IMR-90 (cell line): Measurements from ENCODE around the gene SPEG.

Experiments
- CEBPB ChIP-seq: IDR thresholded peaks from 2 replicates; pipeline ENCODE4 v1.6.1; 2012; ENCODE audit warnings: low read depth, low read length, improper control_type of control experiment
- CHD1 ChIP-seq: IDR thresholded peaks from 2 replicates; pipeline ENCODE4 v1.6.1; 2012; ENCODE audit warnings: low read depth, low read length, improper control_type of control experiment
- CTCF ChIP-seq: conservative IDR thresholded peaks from 2 replicates; pipeline ENCODE4 v1.5.1; 2012; ENCODE audit warnings: mild to moderate bottlenecking, low read depth, low read length, improper control_type of control experiment
- MXI1 ChIP-seq: IDR thresholded peaks from 2 replicates; pipeline ENCODE4 v1.6.1; 2012; ENCODE audit warnings: low read depth, mild to moderate bottlenecking, low read length, moderate library complexity, borderline replicate concordance
- POLR2A ChIP-seq: IDR thresholded peaks from 2 replicates; pipeline ENCODE4 v1.6.1; 2012; ENCODE audit warnings: mild to moderate bottlenecking, low read depth, low read length
- RAD21 ChIP-seq: IDR thresholded peaks from 2 replicates; pipeline ENCODE4 v1.6.1; 2012; ENCODE audit warnings: low read length, improper control_type of control experiment
- RFX5 ChIP-seq: IDR thresholded peaks from 2 replicates; pipeline ENCODE4 v1.8.0; 2012; ENCODE audit warnings: low read depth, mild to moderate bottlenecking, low read length, moderate library complexity
- SMC3 ChIP-seq: fragments of 150-350 bp; IDR thresholded peaks from 2 replicates; pipeline ENCODE4 v1.6.1; 2016; ENCODE audit warnings: low read depth, mild to moderate bottlenecking, antibody characterized with exemption, low read length, moderate library complexity
- TF ChIP-seq, protein P1 (sequence below): fragments of 150-350 bp; IDR thresholded peaks from 2 replicates; pipeline ENCODE4 v1.6.1; 2016; ENCODE audit warnings: low read depth, mild to moderate bottlenecking, low read length, moderate library complexity, borderline replicate concordance

- TF ChIP-seq, protein P1, sequence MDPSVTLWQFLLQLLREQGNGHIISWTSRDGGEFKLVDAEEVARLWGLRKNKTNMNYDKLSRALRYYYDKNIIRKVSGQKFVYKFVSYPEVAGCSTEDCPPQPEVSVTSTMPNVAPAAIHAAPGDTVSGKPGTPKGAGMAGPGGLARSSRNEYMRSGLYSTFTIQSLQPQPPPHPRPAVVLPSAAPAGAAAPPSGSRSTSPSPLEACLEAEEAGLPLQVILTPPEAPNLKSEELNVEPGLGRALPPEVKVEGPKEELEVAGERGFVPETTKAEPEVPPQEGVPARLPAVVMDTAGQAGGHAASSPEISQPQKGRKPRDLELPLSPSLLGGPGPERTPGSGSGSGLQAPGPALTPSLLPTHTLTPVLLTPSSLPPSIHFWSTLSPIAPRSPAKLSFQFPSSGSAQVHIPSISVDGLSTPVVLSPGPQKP: no peak
- TF ChIP-seq CTCF (no peak), POLR2A (no peak), RAD21 (no peak), RFX5 (no peak), MXI1 (no peak), SMC3 (no peak), CEBPB (no peak), CHD1 (no peak)
Measured at GRCh38 chr2:219395609-219396008, 39.0 kb upstream of the SPEG start.
